Stimulated activated CD8-positive, alpha-beta memory T cell treated with anti-CD3 and anti-CD28 coated beads, Interleukin-12 subunit alpha, Interleukin-12 subunit beta, amount 100 ng/mL, for 24 hours (primary cell): ENCODE results near the gene RAET1L.
"Not testable (repeated sequence)": the region's sequence is repeated elsewhere in the genome, so short reads cannot be mapped to it uniquely, and the experiment has no call there.

Experiments used
- DNase-seq: peaks from one replicate; pipeline ENCODE4 v3.0.0-alpha.2; 2020; ENCODE audit errors: extremely low read depth

RAET1L gene, protein sequence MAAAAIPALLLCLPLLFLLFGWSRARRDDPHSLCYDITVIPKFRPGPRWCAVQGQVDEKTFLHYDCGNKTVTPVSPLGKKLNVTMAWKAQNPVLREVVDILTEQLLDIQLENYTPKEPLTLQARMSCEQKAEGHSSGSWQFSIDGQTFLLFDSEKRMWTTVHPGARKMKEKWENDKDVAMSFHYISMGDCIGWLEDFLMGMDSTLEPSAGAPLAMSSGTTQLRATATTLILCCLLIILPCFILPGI

DNA sequence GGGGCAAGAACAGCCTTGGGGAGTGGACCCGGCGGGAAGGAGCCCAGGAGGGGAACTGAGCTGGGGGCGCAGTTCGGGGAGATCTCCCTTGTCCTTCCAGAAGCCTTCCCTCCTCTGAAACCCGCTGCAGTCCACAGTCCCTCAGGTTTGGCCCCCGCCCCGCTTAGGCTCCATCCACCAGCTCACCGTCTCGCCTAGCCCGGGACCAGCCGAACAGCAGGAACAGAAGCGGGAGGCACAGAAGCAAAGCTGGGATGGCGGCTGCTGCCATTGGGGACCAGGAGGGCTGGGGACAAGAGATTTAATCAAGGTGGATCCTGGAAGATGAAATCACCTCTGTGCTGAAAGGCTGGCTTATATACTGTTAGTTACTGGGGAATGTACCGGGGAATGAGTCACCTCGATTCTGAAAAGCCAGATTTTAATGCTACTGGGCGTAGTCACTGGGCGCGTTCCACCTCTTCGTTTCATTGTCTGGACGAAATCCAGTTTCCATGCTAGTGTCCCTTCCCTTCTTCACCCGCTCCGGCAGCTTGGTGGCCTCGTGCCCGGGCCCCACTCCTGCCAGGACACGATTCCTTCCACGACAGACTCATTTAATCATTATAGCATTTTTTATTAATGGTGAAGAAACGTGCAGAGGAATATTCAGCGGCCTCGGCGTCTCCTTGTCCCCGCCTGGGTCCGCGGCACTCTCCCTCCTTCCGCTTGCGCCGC is at the start of gene RAET1L:
Gene RAET1L (minus strand): TSS at position 332 of the 717 bp plus-strand sequence. CDS start 61 bp downstream, at position 271.
- DNase-seq = no peak

DNA sequence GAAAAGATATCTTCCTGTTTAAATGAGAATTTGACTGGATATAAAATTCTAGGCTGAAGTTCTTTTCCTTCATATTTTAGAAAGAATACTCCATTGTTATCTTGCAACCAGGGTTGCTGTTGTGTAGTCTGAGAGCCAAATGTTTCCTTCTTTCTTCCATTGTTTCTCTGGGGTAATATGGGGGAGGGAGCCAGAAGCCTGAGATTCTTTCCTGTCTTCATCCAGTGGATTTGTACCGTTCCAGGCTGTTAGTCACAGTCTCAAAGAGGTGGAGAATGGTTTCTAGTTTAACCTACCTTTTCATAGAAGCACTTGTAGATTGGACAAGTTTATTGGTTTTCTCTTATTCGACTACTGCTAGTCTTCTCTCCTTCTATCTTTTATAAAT is 49.7 kb upstream of the RAET1L start:
- DNase-seq = no peak

DNA sequence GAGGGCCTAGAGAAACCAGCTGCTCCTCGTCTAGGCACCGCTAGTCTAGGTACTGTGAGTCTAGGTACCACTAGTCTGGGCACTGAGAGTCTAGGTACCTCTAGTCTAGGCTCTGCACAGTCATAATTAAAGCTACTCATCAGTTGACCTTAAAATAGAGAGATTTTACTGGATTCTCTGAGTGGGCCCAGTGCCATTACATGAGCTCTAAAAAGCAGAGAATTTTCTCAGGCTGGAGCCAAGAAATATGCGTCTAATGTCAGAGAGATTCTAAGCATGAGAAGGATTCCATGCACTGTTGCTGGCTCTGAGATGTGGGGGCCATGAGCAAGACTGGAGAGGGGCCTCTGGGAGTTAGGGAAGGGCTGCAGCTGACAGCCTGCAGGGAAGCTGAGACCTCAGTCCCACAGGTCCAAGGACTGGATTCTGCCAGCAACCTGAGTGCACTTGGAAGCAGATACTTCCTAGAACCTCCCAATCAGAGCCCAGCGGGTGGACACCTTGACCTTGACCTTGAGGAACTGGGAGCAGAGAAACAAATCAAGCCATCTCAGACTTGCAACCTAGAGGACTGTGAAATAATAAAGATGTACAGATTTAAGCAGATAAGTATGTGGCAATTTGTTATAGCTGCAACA is 49.2 kb upstream of the RAET1L start:
- not testable (repeated sequence) for DNase-seq

DNA sequence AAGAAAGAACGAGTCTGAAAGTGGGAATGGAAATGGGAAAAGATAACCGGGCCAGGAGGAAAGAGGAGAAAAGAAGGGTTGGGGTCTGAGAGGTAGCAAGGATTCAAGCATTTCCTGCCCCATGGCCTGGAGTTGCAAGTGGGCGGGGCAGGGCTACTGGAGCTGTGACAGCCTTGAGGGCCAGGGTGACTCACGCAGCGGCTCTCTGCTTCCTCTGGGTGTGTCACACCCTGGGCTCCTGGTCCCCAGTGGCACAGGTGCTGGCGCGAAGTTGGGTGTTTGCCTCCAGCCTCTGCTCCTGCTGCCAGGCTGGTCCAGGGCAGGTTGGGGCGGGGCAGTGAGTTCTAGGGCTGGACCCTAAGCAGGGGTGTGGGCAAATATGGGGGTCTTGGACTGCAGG is 46.9 kb upstream of the RAET1L start:
- DNase-seq = no peak

DNA sequence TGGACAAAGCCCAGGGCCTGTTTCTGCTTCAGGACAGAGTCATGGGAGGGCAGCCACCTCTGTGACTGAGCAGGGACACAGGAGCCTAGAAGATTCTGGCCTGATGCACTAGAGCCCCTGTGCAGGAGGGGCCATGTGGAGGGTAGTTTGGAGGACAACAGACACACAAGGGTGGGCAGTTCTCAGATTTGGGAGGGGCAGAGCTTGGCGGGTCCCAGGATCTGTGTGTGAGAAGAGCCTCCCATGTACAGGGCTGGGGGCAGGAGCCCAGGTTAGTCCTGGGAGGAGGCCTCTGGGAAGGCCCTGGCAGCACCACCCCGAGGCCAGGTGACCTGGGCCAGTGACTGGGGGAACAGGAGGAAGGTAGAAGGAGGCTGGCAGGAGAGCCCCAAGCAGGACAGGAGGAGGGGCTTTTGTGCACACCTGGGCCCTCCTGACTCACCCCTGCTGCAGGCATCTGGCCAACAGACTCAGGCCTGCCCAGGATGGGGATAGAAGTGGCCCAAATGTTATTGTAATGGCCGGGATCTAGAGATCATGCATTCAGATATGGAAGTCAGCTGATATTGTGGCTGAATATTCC is 45.0 kb upstream of the RAET1L start:
- DNase-seq = no peak

DNA sequence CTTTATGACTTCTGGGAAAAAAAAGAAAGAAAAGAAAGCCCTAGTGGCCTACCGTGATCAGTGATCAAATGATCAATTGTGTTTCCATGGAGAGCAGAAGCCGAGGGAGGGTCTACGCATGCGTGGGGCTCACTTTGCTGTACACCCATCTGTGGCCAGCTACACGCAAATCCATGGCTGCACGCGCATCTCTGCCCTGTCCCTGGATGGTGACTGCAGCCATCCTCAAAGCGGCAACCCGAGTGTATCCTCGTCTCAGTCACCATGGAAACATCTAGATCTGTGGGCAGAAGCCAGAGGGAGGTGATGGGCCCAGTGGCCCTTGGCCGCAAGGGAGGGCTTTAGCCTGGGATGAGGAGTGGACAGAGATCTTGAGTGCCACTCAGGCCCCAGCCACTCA is 44.4 kb upstream of the RAET1L start:
- DNase-seq = no peak

DNA sequence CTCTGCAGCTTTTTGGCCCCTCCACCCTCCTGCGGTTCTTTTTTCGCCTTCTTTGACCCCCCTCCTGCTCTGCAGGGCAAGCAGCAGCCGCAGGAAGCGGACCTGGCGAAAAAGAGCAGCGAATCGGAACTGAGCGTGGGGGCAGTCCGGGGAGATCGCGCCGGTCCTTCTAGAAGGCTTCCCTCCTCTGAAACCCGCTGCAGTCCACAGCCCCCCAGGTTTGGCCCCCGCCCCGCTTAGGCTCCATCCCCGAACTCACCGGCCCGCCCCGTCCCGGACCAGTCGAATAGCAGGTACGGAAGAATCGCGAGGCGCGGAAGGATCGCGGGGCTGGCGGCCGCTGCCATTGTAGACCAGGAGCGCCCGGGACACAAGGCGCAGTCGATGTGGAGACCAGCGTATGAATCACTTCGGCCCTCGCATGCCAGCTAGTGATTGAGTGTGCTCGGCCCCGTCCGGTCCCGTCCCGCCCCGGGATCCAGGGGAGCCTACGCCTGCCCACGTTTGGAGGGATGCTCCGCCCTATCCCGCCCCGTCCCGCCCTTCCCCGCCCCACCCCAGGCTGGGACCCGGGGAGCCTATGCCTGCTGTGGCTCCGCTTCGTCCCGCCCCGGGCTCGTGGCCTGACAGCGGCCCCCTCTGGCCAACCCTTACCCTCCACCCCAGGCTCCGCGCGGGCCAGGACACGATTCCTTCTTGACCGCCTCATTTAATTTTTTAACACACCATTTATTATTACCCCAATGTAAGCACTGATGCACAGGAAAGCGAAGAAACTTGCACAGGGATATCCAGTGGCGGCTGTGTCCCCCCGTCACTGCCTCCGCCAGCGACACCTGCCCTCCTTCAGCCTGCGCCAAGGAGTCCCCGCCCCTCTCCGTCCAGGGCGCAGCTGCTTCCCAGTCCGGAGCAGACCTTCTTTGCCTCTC is 43.7 kb upstream of the RAET1L start, which contains the start of gene ULBP3:
Gene ULBP3 (minus strand): TSS at position 402 of the 929 bp plus-strand sequence. CDS start 55 bp downstream, at position 347.
- peak; percentile 37 for DNase-seq

DNA sequence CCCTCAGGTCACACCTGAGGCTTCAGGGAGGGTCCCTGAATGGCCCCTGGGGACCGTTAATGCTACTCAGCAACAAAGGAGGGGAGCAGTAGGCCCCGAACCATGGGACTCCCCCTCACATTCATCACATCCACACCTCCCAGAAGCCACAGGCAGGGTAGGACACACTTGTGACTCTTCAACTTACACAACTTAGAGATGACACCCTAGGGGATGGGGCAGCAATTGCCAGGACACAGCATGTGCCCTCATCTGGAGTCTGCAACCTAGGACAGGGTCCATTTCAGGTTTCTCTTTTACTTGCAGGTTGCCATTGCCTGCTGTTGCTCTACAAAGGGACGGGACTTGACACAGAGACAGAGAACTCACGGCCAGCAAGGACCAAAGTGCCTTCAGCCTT is 42.8 kb upstream of the RAET1L start:
- no peak for DNase-seq

DNA sequence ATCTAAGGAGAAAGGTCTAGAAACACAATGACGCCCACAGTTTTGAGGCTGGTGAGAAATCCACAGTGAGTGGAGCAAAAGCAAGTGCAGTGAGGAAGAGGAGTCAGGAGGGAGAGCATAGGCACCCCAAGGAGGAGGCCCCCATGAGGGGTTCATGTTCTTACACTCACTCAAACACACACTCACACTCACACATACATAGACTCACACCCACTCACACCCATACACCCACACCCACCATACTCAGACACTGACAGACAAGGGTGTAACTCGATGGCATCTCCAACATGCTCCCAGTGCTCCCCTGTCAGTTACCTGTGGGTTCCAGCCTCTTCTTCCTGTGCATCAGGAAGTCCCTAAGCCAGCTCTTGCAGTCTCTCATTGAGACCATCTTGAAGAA is 39.8 kb upstream of the RAET1L start:
- DNase-seq = no peak

DNA sequence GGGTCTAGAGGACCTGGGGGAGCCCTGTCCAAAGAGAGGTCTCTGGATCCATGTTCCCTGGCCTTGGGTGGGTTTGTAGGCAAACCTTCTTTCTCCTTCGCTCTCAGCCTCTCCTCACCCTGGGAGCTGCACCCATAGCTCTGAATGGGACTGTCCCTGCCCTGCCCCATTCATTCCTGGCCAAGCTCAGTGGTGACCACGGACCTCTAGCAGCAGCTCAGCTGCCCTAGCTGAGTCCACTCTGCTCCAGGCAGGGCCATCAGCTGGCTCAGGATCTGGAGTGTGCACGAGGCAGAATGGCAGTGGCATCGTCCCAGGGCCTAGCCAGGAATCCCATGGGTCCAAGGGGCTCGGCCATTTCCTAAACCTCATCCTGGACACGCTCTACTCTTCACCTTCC is 38.3 kb upstream of the RAET1L start:
- DNase-seq = no peak

DNA sequence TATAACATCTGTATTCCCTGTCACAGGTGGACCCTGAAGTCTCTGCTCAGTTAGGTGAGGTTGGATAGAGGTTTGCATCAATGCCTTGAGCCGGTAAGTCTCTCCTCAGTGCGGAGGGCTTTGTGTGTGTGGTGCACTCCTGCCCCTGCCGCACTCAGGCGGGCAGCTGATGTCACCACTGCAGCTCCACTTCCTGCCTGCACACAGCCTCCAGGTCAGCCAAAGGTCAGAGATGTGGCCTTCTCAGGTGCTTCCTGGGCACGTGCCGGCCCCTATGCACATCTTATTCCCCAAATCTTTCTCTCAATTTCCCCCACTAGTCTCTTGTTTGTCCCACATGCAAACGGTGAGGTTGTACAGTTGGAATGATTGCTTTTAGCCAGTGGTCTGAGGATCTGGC is 34.6 kb upstream of the RAET1L start:
- not testable (repeated sequence) for DNase-seq

DNA sequence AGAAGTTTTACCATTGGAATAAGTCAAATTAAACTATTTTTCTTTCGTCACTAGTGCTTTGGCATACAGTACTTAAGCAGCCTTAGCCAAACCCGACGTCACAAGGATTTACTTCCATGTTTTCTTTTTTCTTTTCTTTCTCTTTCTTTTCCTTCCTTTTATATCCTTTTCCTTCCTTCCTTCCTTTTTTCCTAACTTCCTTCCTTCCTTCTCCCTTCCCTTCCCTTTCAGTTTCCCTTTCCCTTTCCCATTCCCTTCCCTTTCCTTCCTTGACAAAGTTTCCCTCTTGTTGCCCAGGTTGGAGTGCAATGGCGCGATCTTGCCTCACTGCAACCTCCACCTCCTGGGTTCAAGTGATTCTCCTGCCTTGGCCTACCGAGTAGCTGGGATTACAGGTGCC is 33.7 kb upstream of the RAET1L start:
- no peak for DNase-seq

DNA sequence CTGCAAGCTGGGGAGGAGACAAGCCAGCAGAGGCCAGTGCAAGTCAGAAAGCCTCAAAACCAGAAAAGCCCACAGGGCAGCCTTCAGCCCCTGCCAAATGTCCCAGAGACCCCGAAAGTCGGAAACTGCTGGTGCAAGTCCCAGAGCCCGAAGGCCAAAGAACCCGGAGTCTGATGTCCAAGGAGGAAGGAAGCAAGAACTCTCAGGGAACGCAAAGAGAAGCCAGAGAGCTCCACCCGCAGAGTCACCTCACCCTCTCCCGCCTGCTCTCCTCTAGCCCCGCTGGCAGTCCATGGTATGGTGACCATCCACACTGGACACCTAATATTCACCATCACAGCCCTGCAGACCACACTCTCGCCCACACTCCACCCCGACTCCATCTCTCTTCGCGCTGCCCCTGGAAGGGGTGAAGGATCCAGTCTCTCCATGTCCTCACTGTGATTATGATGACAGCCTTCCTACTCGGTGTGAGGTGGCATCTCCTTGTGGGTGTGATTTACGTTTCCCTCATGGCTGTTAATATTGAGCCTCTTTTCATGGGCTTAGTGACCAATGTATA is 33.0 kb upstream of the RAET1L start:
- DNase-seq = no peak

DNA sequence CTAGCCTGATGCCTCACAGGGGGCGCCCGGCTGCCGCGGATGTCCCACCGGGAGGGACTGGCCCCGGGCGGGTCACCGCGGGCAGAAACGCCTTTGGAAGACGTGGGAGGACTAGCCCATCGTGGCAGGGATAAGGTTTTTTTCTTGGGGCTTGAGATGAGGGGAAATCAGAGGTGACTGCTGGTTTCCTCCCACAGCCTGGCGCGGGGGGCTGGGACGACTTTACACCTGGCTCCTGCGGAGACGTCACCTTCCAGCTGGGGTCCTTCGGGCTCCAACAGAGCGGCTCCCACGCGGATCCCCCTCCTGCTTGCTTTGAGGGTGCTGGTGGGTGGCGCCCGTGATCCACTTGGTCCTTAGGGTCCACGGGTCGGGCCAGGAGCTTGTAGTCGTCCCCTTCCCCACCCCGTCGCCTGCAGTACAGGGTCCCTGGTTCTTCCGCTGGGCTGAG is 32.2 kb upstream of the RAET1L start:
- DNase-seq = no peak

DNA sequence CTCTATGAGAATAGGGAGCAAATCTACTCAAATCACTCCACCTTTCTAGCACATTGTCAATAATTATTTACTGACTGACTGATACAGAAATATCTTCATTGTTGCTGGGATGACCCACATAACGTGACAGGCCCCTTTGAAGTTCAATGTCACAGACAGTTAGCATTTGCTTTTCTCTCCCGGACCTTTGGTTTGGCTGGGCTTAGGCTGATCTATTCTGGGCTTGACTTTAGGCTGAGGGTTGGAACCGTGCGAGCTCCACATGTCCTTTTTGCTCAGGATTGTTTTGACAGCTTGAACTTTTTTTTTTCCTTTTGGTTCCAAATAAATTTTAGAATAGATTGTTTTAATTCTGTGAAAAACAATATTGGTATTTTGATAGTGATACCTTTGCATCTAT is 31.6 kb upstream of the RAET1L start:
- no peak for DNase-seq

DNA sequence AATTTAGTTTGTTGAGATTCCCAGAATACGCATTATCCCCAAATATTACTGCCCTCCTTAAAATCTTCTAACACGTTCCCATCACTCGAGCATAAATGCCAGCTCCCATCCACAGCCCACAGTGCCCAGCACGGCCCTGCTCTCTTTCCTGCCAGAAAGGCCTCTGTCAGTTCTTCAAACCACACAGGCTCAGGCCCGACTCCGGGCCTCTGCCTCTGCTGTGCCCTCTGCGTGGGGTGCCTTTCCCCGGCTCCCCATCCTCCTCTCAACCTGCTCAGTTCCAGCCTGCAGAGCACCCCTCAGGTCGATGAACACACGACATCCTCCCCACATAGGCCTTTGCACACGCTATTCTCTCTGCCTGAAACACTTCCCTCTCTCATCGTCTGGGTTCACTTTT is 30.8 kb upstream of the RAET1L start:
- no peak for DNase-seq

DNA sequence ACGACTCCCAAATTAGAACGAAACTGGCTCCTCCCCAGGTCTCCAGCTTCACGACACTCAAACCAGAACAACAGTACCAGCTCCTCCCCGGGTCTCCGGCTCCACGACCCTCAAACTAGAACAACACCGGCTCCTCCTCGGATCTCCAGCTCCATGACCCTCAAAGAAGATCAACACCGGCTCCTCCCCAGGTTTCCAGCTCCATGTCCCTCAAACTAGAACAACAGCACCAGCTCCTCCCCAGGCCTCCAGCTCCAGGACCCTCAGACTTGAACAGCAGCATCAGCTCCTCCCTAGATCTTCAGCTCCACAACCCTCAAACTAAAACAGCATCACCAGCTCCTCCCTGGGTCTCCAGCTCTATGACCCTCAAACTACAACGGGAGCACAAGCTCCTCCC is 29.8 kb upstream of the RAET1L start:
- no peak for DNase-seq

DNA sequence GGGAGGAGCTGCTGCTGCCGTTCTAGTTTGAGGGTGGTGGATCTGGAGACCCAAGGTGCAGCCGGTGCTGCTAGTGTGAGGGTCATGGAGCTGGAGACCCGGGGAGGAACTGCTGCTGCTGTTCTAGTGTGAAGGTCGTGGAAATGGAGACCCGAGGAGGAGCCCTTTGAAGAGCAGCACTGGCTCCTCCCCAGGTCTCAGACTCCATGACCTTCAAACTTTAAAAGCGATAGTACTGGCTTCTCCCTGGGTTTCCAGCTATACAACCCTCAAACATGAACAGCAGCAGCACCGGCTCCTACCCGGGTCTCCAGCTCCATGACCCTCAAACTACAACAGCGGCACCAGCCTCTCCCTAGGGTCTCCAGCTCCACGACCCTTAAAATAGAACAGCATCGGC is 28.1 kb upstream of the RAET1L start:
- no peak for DNase-seq

DNA sequence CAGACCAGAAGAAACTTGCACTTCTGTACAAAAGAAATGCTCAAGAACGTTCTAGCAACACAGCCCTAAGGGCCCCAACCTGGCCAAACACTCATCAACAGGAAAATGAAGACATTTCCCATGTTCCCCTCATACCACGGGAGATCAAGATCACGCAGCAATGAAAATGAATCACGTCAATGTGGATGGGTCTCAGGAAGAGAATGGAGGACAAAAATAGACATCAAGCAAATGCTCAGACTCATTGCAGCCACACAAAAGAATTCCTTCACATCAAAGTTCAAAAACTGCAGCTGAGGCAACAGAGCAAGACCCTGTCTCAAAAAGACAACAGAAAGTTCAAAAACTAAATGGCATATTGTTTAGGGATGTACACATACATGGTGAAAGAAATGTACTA is 25.5 kb upstream of the RAET1L start:
- no peak for DNase-seq

DNA sequence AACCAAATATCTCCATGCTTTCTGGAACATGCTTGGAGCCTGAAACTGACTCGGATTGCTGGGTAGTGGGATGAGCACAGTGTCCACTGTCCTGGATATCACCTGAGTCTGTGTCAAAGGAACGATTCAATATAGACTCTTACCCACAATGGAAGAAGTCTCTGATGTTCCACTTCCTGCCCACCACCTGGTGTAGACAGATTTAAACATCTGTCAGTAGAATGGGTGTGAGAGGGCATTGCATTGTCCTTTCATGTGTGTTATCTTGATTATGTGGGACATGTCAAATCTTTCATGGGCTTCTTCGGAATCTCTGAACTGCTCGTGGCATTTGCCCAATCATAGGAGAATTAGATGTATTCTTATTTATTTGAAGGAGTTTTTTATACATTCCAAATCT is 22.8 kb upstream of the RAET1L start:
- no peak for DNase-seq

DNA sequence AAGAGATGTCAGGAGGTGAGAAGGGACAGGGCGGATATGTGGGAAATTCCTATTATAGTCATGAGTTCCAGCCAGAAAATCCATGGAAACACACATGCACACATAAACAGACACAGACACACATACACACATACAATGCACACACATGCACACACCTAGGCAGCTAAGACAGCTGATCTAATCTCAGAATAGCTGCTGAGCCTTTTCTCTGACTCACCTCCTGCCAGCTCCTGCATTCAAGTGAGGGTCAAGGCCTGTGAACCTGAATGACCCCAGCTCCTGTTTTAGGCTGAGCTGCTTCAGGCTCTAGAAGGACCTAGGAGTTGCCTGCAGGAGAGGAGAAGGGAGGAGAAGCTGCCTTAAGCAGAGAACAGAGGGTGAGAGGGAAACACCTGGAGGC is 21.6 kb upstream of the RAET1L start:
- DNase-seq = no peak
